Gastrocnemius medialis (tissue), 4 donors: ENCODE results near the gene FAXDC2.

ENCODE experiments used
- CTCF ChIP-seq, 5 experiments: fragments of 450-650 bp in 3 of 5; fragments of 200-600 bp in 2 of 5; sonication (generic) in 2 of 5; IDR thresholded peaks in 4 of 5; conservative IDR thresholded peaks in 1 of 5; 1 replicate in 4 of 5; 2 replicates in 1 of 5; pipeline ENCODE4 v1.5.1; 2016 to 2019; ENCODE audit warnings: antibody characterized with exemption in 5 of 5, mild to moderate bottlenecking in 3 of 5, moderate library complexity in 3 of 5
- POLR2A ChIP-seq, 2 donors: fragments of 450-650 bp; IDR thresholded peaks; one replicate each; pipeline ENCODE4 v1.6.1; 2017; ENCODE audit warnings: antibody characterized with exemption in 2 of 2, mild to moderate bottlenecking in 2 of 2, moderate library complexity in 2 of 2

GRCh38 chr5:154878642-154879335 lies 28.4 kb upstream of the FAXDC2 start:
- no peak for TF ChIP-seq CTCF (IDR thresholded peaks at IDR 0.05 in 4 of 5, conservative IDR thresholded peaks at IDR 0.05 in 1 of 5)
- no peak for TF ChIP-seq POLR2A (IDR thresholded peaks at IDR 0.05)
